Activated naive CD8-positive, alpha-beta T cell treated with anti-CD3 and anti-CD28 coated beads, Interleukin-2, amount 50 U/mL, for 16 hours (primary cell): ENCODE measurements around the gene AK9.

ENCODE experiments used
- DNase-seq: peaks from one replicate; pipeline ENCODE4 v3.0.0-alpha.2; 2020; ENCODE audit warnings: low read depth, low spot score

The AK9 gene

GRCh38 chr6:109512271-109512817 is 178.7 kb downstream of the AK9 start:
- DNase-seq: no peak

DNA sequence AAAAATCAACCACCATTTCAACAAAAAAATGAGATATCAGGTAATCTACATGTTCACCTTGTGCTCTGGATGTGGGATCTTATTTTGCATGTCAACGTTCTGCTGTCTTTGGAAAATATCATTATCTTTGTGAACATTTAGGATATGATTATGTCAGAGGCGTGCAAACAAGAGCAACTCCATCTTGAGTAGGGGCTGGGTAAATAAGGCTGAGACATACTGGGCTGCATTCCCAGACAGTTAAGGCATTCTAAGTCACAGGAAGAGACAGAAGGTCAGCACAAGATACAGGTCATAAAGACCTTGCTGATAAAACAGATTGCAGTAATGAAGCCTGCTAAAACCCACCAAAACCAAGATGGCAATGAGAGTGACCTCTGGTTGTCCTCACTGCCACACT is 179.2 kb downstream of the AK9 start:
- no peak for DNase-seq

DNA sequence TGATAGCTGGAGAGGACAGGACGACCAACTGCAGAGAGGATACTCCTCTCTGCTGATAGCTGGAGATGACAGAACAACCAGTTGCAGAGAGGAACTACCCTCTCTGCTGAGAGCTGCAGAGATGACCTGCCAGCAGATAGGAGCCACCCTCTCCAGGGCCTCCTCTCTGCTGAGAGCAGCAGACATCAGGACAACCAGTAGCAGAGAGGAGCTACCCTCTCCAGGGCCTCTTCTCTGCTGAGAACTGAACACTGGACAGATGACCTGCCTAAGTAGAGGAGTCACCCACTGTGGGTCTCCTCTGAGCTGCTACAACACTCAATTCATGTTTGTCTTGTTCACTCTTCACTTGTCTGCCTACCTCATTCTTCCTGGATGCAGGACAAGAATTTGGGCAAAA is 180.6 kb downstream of the AK9 start:
- no peak for DNase-seq

GRCh38 chr6:109508166-109508860 is 182.7 kb downstream of the AK9 start:
- no peak for DNase-seq

GRCh38 chr6:109507490-109508072 is 183.4 kb downstream of the AK9 start:
- DNase-seq: no peak

DNA sequence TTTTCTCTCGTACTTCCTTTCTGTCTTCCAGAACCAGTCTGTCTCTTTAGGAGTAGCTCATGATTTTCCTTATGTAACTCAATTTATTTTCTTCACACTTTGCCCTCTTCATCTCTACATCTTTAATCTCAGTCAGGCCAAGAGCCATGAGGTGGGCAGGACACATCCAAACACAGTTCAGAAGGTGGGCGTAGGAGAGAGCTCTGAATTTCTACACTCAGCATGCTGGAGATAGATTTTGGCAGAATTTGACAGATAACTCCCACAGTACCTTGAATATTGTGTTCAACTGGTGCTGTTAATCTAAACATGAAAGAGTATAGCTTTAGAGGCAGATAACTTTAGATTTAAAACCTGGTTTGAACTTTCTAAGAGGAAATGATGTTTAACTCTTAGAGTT is 184.2 kb downstream of the AK9 start:
- DNase-seq: no peak

GRCh38 chr6:109506314-109506713 is 184.7 kb downstream of the AK9 start:
- DNase-seq: no peak

GRCh38 chr6:109503327-109504224 is 187.4 kb downstream of the AK9 start:
- no peak for DNase-seq

DNA sequence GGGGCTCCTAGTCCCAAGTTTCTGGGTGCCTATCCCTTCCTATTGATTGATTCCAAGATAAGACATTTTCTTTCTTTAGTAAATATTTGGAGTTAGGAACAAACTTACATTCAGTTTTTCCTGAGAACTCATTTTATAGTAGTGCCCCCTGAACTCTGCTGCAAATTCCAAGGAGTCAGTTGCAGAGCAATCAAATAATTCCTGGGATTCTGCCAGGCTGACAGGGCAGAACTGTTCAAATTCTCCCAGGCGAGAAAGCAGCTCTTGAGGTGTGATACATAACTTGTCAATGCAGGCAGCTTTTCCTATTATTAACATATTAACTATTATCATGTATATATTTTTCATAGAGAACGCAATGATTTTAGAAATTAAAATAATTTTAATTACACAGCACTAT is 192.1 kb downstream of the AK9 start:
- no peak for DNase-seq

DNA sequence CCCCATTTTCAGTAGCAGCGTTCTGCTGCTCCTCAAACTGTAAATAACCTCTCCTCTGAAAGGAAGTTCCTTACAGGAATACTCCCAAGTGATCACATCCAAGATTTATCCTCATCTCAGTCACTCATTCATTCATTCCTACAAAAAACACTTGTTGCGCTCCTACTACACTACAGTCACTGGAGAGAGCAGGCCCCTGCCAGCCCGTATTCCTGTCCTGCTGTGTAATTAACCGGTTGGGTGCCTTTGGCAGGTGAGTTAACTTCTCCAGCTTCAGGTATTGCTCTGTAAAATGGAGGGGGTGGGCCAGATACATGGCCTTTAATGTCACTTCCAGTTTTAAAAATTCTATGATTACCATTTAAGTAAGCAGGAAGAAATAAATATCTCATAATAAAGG is 192.9 kb downstream of the AK9 start:
- DNase-seq: no peak

- no peak for DNase-seq
Observed at GRCh38 chr6:109496036-109496772, 194.8 kb downstream of the AK9 start.

DNA sequence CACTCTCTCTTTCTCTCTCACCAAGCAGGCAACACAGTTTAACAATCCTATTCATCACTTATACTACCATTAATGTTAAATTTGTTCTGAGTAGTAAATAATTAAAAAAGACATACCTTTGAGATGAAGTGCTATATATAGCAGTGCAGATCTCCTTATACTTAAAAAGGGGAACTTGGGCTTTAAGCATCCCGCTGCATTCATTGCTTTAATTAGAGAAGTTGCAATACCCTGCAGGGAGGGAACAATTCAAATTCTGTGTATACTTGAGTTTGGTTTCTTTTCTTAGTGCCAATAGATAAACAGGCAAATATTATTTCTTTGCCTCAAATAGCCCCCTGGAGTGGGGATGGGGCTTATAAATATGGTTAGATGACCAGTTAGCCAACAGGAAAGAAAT is 197.1 kb downstream of the AK9 start:
- no peak for DNase-seq

DNA sequence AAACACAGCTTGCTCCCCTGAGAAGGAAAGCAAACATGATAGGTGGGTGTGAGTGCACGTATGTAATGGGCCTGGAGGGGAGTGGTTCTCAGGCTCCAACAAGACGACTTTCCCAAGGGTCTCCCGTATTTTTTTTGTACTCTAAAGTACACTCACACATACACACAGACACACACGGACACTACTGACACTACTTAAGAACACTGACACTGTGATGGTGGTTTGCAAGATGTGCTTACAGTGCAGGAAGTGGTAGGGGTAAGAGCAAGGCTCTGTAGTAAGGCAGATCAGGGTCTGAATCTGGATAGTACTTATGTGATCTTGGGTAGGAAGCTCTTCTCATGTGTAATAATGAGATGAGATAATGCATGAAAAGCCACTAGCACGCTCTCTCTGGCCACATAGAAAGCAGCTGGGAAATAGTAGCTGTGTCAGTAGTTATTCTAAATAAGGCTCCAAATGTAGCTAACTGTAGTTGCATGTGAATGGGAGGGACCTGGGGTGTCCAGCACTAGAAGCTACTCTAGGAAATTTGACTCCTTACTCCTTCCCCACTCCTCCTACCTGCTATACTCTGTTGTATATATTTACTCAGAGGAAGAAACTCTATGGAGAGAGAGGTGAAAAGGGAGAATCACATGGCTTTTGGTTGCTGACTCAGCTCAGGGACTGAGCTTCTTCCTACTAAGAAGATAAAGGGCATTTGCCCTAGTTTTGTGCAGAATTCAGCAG is 199.6 kb downstream of the AK9 start:
- DNase-seq: no peak

GRCh38 chr6:109490713-109491112 is 200.3 kb downstream of the AK9 start:
- no peak for DNase-seq

GRCh38 chr6:109488001-109488400 is 203.0 kb downstream of the AK9 start:
- no peak for DNase-seq

DNA sequence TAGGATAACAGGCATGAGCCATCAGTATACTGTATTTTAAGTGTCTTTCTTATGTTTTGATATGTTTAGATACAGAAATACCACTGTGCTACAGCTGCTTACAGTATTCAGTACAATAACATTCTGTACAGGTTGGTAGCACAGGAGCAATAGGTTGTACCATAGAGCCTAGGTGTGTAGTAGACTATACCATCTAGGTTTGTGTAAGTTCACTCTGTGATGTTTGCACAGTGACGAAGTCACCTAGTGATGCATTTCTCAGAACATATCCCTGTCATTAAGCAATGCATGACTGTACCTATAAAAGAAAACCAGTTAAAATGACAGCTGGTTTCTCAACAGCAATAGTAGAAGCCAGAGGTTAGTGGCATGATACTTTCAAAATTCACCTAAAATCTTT is 204.9 kb downstream of the AK9 start:
- DNase-seq: no peak

GRCh38 chr6:109485266-109485935 is 205.6 kb downstream of the AK9 start:
- DNase-seq: no peak

DNA sequence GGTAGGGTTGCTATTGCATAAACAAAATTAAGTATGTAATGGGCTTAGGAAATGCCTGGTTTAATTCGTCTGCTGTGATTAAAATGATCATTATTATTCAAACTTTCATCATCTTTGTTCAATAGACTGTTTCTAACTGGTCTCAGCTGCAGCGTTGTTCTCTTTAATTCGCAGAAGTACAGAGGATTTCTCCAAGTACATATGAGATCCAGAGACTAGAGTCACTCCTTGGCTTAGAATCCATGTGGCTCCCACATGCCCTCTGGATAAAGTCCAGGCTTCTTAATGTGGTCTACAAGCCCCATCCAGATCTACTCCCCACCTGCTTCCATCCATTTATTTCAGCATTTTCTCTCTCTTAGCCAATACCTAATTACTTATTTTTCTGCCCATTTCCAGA is 206.9 kb downstream of the AK9 start:
- DNase-seq: no peak

DNA sequence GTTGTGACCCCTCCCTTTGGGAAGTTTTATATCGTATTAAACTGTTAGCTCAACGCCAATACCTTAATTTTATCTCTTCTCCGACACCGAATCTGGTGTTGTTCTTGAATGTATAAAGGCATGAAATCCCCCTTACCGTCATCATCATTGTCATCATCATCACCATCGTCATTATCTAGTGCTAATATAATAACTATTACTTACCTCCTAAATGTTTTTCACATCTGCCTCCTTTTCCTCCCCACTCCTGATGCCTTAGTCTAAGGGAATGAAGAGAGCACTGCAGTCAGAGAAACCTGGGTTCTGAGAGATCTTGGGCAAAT is 207.3 kb downstream of the AK9 start:
- no peak for DNase-seq

- peak; percentile 79 for DNase-seq
Observed at GRCh38 chr6:109482905-109483734, 207.9 kb downstream of the AK9 start, which contains the start of gene ZBTB24. TSS of gene ZBTB24 (minus strand) at chr6:109483219. CDS start at chr6:109482026, 1,193 bp downstream.
